GM18511 (cell line): ENCODE results near the gene SLC38A8.

Experiments used
- ATAC-seq: cut with Tn5 transposase; IDR thresholded peaks from one replicate; pipeline ENCODE4 v1.9.1; 2021; ENCODE audit warnings: mild to moderate bottlenecking, moderate library complexity; ENCODE audit not compliant: unreplicated experiment

Gene SLC38A8

GRCh38 chr16:83972256-83973008 lies 70.2 kb downstream of the SLC38A8 start:
- ATAC-seq = no peak

GRCh38 chr16:83971165-83972130 lies 71.1 kb downstream of the SLC38A8 start:
- ATAC-seq = no peak

DNA sequence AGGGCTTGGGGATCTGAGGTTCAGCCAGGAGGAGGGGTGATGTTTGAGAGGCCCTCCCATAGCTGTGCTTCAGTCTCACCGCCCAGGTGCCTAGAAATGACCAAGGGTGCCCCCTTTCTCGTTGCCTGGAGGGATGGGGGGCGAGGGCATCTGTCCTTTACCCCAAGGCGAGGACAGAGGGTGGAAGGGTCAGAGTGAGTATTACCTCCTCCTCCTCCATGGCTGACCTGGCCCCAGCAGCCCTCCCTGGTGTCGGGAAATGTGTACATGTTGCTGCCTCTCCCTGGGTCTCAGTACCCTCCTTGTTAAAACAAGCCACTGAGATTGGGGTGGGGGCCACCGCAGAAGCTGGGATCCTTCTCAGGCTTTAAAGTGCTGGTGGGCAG lies 72.2 kb downstream of the SLC38A8 start:
- no peak for ATAC-seq

DNA sequence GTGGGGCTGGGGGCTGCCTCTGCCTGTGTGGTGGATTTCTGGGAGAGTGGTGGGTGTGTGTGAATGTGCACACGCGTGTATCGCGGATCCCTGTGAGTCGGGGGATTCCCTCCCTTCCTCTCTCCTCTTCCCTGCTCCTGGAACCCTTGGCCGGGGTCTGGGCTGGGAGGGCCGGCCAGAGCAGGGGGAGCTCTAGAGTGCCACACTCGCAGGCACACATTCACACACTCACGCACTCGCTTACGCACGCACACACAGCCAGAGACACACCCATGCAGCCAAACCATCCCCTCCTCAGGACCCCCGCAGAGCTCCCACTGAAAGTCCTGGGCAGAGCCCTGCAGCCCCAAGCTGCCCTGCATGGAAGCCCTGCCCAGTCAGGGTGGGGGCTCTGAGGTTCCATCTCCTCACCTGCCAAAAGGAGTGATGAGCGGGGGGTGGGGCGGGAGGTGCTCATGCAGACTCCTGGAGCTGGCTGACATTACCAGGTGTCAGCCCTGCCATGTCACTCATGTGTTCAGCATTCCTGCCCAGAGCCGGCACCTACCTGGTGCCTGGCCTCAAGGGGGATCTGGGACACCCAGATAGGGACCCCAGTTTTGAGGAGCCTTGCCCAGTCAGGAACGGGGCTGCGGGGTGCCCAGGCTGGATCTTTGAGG lies 72.7 kb downstream of the SLC38A8 start:
- no peak for ATAC-seq

DNA sequence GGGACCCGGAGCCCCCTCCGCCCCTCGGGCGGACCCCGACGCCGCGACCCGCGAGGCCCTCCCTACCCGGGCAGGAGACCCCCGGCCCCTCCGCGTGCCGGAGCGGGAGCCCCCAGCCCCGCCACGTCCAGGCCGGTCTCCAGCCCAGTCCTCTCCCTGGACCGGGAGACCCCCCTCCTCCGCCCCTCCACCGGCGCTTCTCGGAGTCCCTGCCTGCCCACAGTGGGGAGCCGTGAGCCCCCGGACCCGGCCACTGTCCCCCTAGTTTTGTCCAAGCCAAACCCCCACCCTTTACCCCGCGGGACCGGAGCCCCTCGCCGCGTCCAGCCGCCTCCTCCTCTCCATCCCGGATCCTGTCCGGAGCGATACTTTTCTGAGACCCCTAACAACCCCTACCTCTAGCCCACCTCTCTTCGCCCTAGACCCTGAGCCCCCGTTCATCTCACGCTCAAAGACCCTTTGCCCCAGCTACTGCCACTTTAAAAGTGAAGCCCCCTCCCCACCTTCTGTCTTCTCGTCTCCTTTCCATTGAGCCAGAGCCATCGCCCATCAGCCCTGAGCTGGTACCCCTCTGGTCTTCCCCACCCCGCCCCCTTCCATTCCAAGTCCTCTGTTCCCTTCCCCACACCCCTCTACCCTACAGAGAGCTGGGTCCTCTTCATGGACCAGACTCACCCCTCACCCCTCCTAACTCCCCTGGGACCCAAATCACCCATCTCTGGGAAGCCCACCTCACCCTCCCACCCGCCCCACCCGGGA lies 73.5 kb downstream of the SLC38A8 start:
- no peak for ATAC-seq

- ATAC-seq = no peak
These were observed 74.2 kb downstream of the SLC38A8 start for GRCh38 chr16:83968306-83968851.

- no peak for ATAC-seq
These were observed 74.7 kb downstream of the SLC38A8 start, which contains the start of gene NECAB2 for GRCh38 chr16:83967838-83968305. TSS of gene NECAB2 (plus strand) at chr16:83968244. CDS start at chr16:83968649, 405 bp downstream.

GRCh38 chr16:83967091-83967490 lies 75.5 kb downstream of the SLC38A8 start:
- ATAC-seq = no peak

DNA sequence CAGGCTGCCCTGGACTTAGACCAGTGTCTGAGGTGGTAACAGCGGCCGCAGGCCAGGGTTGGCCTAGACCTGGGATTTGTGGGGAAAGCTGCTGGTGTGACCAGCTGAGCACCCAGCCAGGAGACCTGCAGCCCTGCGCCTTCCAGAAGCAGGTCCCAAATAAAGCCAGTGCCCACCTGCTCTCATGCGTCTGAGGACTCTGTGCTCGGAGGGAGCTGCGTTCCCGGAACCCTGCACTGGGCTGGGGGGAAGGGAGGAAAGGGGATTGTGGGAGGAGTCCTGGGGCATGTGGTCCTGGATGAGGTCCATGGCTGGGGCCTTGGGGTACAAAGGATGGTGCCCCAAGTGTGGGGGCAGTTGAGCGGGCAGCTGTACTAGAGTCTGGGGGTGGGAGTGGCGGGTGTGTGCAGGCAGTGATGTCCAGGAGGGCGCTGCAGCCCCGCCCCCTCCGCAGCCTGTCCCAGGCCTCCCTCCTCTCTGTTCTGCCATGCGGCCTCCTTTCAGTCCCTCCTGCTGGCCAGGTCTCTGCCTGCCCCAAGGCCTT lies 76.4 kb downstream of the SLC38A8 start:
- ATAC-seq = no peak

DNA sequence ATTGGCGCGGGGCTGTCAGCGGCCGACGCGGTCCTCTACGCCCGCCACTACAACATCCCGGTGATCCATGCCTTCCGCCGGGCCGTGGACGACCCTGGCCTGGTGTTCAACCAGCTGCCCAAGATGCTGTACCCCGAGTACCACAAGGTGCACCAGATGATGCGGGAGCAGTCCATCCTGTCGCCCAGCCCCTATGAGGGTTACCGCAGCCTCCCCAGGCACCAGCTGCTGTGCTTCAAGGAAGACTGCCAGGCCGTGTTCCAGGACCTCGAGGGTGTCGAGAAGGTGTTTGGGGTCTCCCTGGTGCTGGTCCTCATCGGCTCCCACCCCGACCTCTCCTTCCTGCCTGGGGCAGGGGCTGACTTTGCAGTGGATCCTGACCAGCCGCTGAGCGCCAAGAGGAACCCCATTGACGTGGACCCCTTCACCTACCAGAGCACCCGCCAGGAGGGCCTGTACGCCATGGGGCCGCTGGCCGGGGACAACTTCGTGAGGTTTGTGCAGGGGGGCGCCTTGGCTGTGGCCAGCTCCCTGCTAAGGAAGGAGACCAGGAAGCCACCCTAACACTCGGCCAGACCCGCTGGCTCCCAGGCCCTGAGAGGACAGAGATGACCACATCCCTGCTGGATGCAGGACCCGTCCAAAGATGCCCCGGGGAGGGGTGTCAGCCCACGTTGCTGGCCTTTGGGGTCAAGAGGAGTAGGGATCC lies 77.0 kb downstream of the SLC38A8 start:
- no peak for ATAC-seq

GRCh38 chr16:83964684-83965443 lies 77.7 kb downstream of the SLC38A8 start:
- ATAC-seq = no peak

DNA sequence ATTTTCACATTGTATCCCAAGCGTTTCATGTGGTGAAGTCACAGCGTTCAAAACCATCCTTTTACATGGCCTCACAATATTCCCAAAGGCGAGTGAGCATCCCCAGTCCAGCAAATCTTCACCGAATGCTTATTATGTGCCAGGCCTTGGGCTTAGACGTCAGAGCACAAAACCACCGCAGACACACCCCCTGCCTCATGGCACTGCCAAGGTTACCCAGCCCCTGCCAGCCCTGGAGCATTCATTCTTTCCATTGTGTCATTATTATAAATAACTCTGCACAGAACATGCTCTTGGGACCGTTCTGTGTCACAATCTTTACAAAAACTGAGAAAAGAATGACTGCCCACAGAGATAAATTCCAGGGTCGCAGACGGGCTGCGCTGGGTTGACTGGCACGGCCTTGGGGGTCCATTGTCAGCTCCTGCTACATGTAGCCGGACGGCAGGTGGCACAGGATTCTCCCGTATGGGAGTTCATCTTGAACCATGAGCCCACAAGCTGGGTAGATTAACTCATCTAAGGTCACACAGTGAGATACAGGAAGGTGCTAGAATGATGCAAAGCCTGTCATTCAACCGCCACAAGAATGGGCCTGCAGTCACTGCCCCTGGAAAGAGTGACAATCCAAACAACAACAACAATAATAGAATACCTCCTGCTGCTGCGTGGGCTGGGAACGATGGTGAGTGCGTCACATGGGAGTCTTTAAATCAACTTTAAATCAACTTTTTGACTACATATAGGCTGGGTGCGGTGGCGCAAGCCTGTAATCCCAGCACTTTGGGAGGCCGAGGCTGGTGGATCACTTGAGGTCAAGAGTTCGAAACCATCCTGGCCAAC lies 79.1 kb downstream of the SLC38A8 start:
- ATAC-seq = no peak

DNA sequence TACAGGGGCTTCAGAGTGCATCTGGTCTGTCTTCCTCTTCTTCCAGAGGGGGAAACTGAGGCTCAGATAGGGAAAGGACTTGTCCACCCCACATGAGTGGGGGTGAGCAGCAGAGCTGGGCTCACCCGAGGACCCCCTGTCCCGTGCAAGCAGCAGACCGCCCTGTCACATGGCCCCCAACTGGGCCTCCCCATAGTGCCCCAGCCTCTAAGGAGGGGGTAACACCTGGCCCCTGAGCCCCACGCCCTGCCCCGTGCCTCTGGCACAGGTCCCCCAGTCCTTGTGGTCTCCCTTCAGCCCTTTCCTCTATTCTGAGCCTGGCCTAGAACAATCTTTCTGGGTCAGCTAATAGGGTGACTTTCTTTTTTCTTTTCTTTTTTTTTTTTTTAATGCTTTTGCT lies 81.0 kb downstream of the SLC38A8 start:
- no peak for ATAC-seq

DNA sequence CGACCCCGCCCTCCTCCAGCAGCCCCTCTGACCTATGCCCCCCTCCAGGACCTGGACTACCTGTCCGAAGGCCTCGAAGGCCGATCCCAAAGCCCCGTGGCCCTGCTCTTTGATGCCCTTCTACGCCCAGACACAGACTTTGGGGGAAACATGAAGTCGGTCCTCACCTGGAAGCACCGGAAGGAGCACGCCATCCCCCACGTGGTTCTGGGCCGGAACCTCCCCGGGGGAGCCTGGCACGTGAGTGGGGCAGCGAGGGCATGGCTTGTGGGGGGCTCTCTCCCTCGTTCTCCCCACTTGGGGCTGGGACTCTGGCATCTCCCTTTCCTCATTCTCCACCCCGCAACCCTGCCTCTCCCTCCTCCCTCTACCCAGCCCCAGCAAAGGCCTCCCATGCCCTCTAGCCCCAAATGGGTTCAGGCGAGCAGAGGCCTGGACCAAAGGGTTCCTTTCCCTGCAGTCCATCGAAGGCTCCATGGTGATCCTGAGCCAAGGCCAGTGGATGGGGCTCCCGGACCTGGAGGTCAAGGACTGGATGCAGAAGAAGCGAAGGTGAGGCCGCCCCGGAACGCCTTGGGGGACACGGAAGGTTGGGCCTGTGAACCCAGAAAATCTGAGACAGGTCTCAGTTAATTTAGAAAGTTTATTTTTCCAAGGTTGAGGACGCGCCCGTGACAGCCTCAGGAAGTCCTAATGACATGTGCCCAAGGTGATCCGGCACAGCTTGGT lies 81.9 kb downstream of the SLC38A8 start:
- no peak for ATAC-seq
